HL-60 (cell line): ENCODE data around the gene ARID4A.

Experiments
- DNase-seq, 2 experiments: peaks; one replicate each; pipeline ENCODE4 v3.0.0-alpha.2; 2010 to 2020; ENCODE audit warnings: low read depth in 1 of 2, low spot score in 1 of 2
- H3K27ac ChIP-seq: fragments of 250-450 bp; sonication (Bioruptor Pico); replicated peaks from 2 replicates; pipeline ENCODE4 v1.5.1; 2020; ENCODE audit warnings: mild to moderate bottlenecking, moderate library complexity
- H3K27me3 ChIP-seq: fragments of 250-450 bp; sonication (Bioruptor Pico); 2 replicates; pipeline ENCODE4 v1.5.1; 2021; ENCODE audit warnings: mild to moderate bottlenecking, moderate library complexity; ENCODE audit not compliant: insufficient read depth, poor library complexity, severe bottlenecking
- H3K4me3 ChIP-seq: replicated peaks from 2 replicates; pipeline ENCODE4 v1.5.1; 2011; ENCODE audit warnings: mild to moderate bottlenecking, control low read depth, low read length; ENCODE audit not compliant: insufficient read depth
- GABPA ChIP-seq: IDR thresholded peaks from 2 replicates; pipeline ENCODE4 v1.6.1; 2012; ENCODE audit warnings: low read depth
- POLR2AphosphoS5 ChIP-seq: IDR thresholded peaks from 2 replicates; pipeline ENCODE4 v1.6.1; 2012; ENCODE audit warnings: low read depth
- REST ChIP-seq: IDR thresholded peaks from 2 replicates; pipeline ENCODE4 v1.6.1; 2012; ENCODE audit warnings: low read depth; ENCODE audit not compliant: insufficient replicate concordance
- SPI1 ChIP-seq: IDR thresholded peaks from 2 replicates; pipeline ENCODE4 v1.6.1; 2012; ENCODE audit warnings: low read depth, mild to moderate bottlenecking, borderline replicate concordance
- TF ChIP-seq, protein P1 (sequence below): IDR thresholded peaks from one replicate; pipeline ENCODE4 v1.5.1; 2011; ENCODE audit warnings: low read length, control low read depth, inconsistent platforms; ENCODE audit not compliant: insufficient read depth

ARID4A gene

DNA sequence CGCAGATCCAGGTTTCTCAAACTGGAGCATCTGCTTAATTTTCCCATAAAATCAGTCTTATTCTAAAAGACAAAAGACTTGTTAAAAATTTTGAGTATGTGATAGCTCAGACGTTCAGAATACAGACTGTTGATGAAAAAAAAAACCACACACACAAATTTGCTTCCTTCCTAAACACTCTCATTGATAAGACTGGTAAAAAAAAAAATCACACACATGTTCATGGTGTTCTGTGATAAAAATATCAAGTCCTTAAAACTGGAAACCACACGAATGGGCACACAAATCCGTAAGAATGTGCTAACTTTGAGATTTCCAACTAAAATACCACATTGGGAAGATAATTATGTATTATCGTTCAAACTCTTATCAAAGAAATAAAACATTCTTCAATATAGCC lies 6.7 kb upstream of the ARID4A start:
- no peaks in the 10 kb centered on the region for H3K27me3 ChIP-seq

GRCh38 chr14:58292187-58292586 lies 6.2 kb upstream of the ARID4A start:
- H3K27me3 ChIP-seq: no peaks in the 10 kb centered on the region
- no peak for DNase-seq
- no peak overlapping the region for H3K27ac ChIP-seq
- no peak overlapping the region for H3K4me3 ChIP-seq
- TF ChIP-seq, protein P1, sequence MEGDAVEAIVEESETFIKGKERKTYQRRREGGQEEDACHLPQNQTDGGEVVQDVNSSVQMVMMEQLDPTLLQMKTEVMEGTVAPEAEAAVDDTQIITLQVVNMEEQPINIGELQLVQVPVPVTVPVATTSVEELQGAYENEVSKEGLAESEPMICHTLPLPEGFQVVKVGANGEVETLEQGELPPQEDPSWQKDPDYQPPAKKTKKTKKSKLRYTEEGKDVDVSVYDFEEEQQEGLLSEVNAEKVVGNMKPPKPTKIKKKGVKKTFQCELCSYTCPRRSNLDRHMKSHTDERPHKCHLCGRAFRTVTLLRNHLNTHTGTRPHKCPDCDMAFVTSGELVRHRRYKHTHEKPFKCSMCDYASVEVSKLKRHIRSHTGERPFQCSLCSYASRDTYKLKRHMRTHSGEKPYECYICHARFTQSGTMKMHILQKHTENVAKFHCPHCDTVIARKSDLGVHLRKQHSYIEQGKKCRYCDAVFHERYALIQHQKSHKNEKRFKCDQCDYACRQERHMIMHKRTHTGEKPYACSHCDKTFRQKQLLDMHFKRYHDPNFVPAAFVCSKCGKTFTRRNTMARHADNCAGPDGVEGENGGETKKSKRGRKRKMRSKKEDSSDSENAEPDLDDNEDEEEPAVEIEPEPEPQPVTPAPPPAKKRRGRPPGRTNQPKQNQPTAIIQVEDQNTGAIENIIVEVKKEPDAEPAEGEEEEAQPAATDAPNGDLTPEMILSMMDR: no peak
- TF ChIP-seq POLR2AphosphoS5: no peak
- no peak for TF ChIP-seq SPI1
- TF ChIP-seq REST: no peak
- TF ChIP-seq GABPA: no peak

More for the DNA sequence above, 6.7 kb upstream of the ARID4A start:
- Histone ChIP-seq H3K27ac (no peak overlapping the region), H3K4me3 (no peak overlapping the region)
- DNase-seq: no peak
- TF ChIP-seq GABPA (no peak), REST (no peak), POLR2AphosphoS5 (no peak), SPI1 (no peak)
- TF ChIP-seq, protein P1: no peak

- Histone ChIP-seq H3K4me3 (no peak overlapping the region), H3K27me3 (no peaks in the 10 kb centered on the region), H3K27ac (no peak overlapping the region)
- TF ChIP-seq POLR2AphosphoS5: no peak
- no peak for TF ChIP-seq GABPA
- no peak for TF ChIP-seq SPI1
- TF ChIP-seq, protein P1: no peak
- TF ChIP-seq REST: no peak
- DNase-seq: no peak
These were observed 4.2 kb upstream of the ARID4A start for GRCh38 chr14:58294201-58294600.
